OCI-M2 (cell line): ENCODE data around the gene FHIT.

Experiments
- DNase-seq: peaks from one replicate; lab custom pipeline; 2025; ENCODE audit not compliant: unreplicated experiment; lab: John Stamatoyannopoulos, UW

FHIT gene

DNA sequence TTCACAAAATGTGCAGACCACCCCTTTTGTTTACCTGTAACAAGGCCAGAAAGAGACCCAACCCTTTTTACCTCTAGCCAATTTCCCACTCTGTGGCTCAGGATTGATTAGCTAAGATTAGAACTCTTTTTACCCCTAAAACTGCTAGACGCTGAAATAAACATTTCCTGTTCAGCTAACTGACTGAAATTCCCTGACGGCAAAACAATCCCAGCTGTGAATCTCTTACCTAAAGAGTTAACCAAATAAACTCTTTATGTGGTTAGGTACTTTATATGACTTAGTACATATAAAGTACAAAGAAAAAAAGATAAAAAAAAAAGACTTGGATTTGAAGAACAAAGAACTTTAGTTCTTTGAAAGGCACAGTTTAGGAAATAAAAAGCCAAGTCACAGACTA lies 988.7 kb downstream of the FHIT start:
- DNase-seq = no peak

DNA sequence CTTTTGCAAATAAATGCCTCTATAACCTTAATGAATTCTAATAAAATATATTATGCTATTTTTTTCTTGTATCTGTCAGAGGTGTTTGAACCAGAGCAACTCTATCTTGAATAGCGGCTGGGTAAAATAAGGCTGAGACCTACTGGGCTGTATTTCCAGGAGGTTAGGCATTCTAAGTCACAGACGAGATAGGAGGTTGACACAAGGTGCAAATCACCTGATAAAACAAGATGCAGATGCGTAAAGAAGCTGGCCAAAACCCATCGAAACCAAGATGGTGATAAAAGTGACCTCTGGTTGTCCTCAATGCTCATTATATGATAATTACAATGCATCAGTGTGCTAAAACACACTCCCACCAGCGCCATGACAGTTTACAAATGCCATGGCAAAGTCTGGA lies 990.7 kb downstream of the FHIT start:
- no peak for DNase-seq

DNA sequence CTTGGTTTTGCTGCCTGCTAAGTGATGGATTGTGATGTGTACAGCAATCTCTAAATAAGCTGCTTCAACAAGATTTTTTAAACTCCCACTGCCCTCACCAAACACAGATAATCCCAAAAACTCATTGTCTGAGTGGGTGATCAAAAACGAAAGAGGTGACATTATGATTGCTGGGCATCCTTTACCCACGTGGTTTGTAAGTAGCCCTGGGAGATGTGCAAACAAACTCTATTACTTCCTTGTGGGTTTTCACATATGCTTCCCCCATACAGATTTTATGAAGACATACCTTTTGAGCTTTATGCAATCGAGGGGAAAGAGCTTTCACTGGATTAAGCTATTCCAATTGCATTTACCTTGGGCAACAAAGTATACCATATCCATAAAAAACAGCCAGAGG lies 1000.4 kb downstream of the FHIT start:
- DNase-seq = no peak

DNA sequence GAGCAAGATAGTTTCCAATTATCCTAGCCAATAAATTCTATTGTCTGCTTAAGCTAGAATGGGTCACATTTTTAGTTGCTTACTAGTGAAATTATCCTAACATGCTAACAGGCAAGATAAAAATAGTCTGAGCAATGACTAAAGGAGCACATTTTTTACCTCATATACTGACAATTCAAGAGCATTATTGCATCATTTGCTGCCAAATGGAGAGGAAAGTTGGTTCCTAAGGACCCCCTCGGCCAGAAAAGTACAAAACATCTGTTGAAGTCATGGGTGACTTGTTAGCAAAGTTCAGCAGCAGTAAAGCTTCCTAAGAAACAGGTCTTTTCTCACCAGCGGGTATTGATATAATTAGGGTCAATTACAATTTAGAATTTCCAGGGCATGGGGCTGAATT lies 1001.0 kb downstream of the FHIT start:
- DNase-seq = no peak

DNA sequence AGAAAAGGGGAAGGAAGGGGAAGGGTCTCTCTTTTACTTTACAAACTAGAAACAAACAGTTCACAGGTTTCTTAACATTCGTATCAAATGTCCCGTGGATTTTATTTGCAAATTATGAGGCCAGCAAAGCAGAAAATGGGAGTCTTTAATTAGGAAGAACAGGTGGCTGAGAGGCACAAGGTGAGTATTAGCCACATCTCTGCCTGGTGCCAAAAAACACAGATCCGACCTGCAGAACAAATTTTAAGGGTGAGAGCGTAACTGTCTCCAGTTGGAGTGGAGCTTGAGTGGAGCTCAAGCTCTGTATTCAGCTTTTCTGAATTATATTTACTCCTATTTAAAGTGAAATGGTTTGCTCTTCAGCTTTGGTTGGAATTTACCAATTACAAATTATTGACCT lies 1004.9 kb downstream of the FHIT start:
- DNase-seq = no peak

DNA sequence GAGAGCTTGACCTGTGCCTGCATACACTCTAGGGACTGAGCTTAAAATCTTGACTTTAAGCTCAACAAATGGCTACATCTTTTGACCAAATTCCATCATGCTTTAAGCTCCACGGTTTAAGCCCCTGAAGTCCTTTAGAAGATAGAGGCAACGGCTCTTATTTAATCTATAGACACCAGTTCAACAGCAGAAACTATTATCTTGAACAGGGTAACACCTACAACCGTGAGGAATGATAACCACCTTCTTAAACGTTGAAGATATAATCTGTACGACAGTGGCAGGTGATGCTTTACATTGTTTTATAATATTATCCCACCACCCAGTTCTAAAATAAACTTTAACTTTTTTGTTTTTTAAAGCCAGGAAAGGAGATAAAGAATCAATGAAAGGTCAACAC lies 1007.8 kb downstream of the FHIT start:
- DNase-seq = no peak

DNA sequence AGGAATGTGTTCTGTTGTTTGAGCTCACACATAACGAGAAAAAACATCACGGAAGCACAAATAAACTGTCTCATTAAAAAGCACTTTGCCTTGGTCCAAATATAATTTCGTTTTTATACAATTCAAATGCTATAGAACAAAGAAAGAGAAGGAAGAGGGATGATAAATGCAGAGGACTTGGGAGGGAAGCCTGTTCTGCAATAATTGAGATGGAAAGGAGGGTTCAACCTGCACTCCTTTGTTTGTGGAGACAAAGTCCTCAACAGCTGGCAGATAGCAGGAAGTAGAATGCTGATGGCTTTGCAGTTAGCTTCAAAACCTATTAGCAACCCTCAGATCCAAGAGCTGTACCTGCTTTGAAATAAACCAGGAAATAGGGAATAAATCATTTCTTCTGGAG lies 1010.8 kb downstream of the FHIT start:
- no peak for DNase-seq

DNA sequence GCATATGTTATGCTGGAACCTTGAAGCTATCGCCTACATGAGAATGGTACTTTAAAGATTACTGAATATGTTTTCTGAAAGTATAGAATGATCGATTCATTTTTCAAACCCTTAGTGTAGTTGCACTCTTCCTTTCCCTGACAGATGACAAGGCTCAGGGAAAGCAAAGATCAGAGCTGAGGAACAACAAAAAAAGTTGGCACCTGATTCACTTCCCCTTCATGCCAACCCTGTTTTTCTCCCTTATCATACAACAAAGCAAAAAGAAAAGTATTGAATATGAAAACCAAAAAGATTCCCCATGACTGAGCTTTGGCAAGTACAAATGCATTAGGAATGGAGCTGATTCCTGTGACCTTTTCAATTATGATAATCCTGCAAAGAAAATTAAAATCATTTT lies 1012.7 kb downstream of the FHIT start:
- DNase-seq = no peak

DNA sequence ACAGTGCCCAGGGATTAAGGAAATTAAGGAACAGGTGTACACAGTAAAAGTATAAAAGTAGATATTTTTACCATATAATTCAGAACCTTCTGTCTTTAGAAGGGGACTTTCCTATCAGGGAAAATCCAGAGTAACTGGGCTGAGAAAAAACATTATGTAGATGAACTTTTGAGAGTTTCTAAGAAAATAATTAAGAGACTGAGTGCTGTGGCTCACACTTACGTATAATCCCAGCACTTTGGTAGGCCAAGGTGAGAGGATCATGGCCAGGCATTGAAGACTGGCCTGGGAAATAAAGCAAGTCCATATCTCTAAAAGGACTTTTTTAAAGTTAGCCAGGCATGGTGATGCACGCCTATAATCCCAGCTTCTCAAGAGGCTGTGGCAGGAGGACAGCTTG lies 1021.8 kb downstream of the FHIT start:
- no peak for DNase-seq

DNA sequence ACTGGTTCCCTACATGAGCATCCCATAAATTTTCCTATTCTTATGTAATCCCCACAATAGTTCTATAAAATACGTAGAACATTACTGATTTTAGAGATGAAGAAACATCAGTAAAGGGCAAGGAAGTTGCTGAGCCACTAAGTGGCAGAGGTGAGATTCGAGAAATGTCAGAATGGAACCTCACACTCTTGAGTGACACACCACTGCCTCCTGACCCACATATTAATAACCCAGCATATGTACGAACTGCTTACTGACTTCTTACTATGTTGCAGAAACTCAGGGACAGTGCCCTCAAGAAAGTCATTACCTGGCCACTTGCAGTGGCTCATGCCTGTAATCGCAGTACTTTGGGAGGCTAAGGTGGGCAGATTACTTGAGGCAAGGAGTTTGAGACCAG lies 1022.4 kb downstream of the FHIT start:
- DNase-seq = no peak

DNA sequence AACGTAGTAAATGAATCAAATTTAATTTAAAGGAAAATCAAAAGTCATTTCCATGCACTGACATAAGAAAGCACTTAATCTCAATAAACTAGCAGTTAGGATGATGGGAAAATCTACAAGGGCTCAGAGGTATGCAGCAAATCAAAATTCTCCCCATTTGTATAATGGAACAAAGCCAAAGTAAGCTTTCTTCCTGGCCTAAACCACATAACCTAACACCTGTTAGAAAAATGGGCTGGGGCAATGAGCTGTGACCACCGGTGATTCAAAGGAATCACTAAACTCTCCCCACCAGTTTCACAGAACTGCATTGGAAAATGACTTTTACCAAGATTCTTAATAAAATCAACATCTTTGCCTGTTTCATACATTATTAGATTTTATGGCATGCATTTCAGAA lies 1024.3 kb downstream of the FHIT start:
- no peak for DNase-seq

DNA sequence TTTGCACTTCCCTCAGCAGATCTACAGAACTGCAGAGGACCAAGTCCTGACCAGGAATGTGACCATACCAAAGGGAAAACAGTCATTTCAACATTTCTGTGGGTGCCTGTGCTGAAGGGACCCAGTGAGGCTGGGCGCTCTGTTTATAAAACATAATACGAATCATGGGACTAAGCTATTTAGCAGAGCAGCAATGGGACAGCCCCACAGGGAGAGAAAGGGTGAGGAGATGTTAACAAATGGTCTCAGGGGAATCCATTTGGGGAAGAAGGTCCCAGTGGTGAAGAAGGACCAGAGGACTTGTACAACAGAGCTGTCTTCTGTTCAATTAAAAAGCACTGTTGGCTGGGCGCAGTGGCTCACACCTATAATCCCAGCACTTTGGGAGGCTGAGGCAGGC lies 1025.4 kb downstream of the FHIT start:
- DNase-seq = no peak

DNA sequence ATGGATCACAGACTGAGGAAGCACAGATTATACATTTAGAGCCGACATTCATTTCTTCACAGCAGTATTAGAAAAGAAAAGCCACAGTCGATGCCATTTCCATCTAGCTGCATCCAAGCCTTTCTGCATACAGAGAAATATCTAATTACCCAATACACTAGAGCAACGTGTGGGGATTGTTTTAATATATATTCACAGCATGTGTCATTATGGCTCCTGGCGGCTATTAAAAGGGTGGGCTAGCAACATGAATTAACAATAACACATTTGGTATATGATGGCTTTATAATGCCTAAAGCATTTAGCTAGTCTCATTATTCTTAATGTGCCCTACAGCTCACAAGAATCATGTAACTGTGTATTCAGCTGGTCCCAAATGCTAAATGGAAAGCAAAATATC lies 1030.5 kb downstream of the FHIT start:
- no peak for DNase-seq

DNA sequence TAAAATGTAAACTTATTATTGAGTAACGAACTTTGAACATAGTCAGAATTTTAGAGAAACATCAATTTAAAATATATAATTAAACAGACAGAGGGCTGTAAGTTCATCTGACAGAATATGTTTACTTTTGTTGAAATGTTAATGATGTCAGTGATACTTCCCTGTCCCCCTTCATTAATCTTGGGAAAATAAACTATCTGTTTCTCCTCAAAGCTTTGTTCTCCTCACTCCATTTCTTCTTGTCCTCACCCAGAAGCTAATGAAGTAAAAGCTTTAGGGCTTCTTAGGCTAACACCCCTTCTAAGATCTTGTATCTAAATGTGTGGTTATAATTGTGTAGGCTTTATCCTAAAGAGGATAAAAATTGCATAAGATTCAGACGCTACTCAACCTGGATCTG lies 1031.8 kb downstream of the FHIT start:
- no peak for DNase-seq

DNA sequence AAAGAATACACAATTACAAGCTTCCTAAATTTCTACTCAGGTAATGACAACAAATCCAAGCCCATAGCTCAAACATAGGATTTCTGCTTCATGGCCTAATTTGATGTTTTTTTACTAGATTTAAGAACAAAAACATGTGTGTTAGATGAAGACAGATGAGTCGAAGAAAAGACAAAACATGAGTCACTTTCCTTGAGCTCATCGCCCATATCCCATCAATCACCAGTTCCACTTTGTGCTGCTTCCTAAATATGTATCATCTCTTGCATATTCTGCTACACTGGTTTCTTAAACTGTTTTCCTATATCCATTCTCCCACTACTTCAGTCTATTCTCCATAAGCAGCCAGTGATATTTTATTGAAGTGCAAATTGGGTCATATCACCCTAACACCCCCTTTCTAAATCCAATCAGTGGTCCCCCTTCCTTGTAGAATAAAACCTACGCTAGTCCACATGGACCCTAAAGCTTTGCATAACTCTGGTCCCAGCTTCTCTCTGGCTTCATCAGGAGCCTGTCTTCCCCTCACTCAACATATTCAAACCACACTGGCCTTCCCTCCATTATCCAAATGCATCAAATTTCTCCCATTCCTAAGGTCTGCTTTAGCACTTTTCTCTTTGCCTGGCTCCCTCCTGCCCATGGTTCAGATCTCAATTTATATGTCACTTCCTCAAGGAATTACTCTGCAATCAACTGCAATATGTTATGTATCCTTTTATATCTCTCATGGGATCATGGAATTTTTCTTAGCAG lies 1033.9 kb downstream of the FHIT start:
- no peak for DNase-seq

DNA sequence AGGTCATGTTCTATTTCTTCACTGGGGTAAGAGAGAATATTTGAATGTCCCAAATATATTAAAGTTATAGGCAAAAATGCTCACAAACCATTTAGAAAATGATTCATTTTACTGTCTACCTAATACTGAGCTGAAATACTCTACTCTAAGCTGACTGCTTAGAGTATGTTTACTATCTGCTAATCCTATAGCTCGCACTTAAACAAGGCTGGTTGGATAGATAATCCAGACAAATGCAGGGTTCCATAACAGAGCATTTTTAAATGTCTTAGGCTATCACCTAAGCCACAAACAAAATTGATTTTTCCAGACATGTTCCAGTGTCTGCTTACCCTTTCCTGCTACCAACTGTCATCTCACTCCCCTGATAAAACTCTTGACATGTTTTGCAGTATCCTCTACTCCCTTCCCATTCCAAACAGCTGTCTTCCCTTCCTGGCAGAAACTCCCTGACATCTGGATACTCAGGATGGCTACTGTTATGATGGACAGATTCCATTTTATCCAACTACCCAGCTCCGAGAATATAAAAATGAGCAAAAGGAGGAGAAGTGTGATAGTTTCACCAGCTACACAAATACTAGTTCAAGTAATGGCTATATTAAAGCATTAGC lies 1034.7 kb downstream of the FHIT start:
- DNase-seq = no peak

DNA sequence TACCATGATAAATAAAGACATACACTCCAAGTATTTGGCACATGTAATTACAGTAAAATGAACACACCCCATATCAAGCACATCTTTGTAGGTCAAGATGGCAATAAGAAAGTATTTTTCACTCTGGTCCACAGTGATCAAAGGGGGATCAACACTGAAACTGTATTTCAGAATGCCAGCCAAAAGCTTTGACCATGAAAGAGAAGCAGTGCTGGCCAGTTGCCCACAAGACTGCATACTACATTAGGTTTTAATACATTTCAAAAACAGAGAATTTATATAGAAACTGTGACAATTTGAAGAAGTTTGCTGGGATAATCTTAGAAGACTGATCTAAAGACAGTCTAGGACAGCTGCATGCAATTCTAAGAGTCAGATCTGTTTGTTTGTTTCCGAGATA lies 1035.3 kb downstream of the FHIT start:
- DNase-seq = no peak

DNA sequence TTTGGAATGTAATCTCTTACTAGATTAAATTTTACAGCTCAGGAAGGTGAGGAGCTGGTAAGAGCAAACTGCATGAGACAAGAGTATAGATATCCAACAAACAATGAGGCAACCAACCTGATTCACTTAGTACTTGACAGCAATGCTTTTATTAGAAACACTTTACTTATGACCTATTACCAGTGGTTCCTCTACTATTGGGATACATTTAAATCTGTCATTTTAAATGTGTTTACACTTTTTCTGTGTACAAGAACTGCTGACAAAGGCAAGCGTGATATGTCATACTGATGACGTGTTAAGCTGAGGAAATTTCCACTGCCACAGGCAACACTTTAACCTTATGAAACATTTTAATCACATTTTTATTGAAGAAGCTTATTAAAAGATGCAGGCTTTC lies 1043.3 kb downstream of the FHIT start:
- DNase-seq = no peak

DNA sequence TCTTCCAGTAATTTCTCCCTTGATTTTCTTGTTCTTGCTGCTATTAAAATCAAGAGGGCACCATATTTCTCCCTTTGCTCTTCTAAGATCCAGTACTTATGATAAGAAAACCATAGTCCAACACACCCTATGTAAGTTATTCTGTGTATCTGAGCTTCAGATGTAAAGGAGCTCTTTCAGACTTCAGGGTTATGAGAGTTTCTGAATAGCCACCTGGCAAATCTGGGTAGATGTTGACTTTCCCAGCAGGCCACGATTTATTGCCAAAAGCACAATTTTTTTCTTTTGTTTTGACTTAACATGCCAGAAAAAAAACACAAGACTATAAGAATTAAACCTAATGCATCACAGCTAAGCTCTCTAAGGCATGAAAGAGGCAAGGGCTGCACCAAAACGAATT lies 1045.0 kb downstream of the FHIT start:
- no peak for DNase-seq

DNA sequence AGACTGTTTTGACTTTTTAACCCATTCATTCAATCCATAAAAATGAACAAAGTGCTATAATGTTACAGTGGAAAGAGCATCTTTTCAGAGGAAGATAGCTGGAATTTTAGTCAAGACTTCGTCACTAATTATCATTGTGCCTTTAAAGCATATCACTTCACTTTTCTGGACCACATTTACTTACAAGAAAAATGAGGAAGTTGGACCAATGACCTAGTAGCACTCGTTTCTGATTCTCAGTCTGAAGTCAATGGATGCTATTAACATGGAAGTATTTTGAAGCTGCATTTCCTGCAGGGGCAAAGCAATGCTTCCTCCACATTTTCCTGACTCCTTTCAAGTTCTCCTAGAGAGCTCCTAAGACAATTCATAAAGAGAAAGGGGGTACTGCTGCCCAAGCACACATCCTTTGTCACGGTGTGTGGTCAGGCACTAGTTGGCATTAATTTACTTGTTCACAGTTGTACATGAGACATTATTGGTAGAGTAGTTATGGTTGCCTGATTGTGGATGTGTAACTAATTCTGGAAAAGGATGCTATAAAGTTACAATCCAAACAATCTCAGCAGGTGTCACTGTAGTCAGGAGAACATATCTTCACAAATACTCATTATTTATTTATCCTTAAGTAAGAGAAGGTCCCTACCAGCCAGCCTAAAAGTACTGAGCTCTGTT lies 1049.1 kb downstream of the FHIT start:
- no peak for DNase-seq

DNA sequence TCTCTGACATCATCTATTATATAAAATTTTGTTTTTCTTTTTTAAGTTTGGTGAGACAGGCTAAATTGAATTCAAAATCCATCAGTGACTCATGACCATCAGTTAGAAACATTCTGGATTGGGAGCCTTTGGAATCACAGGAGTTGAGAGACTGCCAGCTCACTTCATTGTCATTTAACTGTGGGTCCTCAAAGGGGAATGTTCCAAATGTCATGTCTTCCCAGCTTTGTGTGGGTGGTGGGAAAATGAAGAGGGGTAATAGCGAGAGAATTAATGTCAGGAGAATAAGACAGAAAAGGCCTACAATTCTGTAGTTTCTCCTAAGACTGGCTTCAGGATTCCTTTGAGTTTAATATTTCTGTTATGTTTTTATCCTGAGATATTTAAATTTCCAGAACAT lies 1051.9 kb downstream of the FHIT start:
- DNase-seq = no peak

DNA sequence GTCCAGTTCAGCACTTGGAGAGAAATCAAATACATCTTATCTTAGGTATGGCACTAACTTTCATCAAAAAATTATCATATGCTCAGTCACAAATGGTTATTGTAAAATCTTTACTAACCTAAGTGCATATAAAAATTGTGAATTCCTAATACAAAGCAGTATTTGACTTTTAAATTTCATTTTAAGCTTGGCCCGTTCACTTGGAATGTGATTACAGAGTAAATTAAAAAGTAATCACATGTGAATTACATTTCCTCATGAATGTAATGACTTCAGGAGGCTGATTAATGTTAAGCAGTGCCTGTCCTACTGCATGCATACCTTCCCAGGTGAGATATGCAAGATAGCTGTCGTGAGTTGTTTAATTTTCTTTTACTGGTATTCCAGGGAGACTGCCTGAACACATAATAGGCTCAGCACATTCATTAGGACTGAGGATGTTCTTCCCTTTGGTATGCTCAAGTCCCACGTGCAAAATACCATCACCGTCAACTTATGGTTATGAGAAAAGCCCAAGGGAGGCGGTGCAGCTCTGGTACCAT lies 1053.0 kb downstream of the FHIT start:
- no peak for DNase-seq
